BLaER1 (cell line): ENCODE data around the gene PRODH2.

Experiments used
- H3K27ac ChIP-seq: shearing (Covaris generic); formaldehyde crosslinking; 2 replicates; pipeline ENCODE4 v1.8.1; 2022
- H3K27me3 ChIP-seq: shearing (Covaris generic); formaldehyde crosslinking; 2 replicates; pipeline ENCODE4 v1.8.1; 2022
- H3K36me3 ChIP-seq: shearing (Covaris generic); formaldehyde crosslinking; 2 replicates; pipeline ENCODE4 v1.8.1; 2022
- H3K4me1 ChIP-seq: shearing (Covaris generic); formaldehyde crosslinking; 2 replicates; pipeline ENCODE4 v1.8.1; 2022
- H3K4me2 ChIP-seq: shearing (Covaris generic); formaldehyde crosslinking; 2 replicates; pipeline ENCODE4 v1.8.1; 2022
- H3K4me3 ChIP-seq: shearing (Covaris generic); formaldehyde crosslinking; 2 replicates; pipeline ENCODE4 v1.8.1; 2022
- H3K9ac ChIP-seq: shearing (Covaris generic); formaldehyde crosslinking; 2 replicates; pipeline ENCODE4 v1.8.1; 2022
- H3K9me3 ChIP-seq: shearing (Covaris generic); formaldehyde crosslinking; 2 replicates; pipeline ENCODE4 v1.8.1; 2022
- H4K20me1 ChIP-seq: shearing (Covaris generic); formaldehyde crosslinking; 2 replicates; pipeline ENCODE4 v1.8.1; 2022
- Cebpa-rat ChIP-seq: shearing (Covaris generic); IDR thresholded peaks from 2 replicates; pipeline ENCODE4 v1.8.1; 2022

PRODH2 gene

DNA sequence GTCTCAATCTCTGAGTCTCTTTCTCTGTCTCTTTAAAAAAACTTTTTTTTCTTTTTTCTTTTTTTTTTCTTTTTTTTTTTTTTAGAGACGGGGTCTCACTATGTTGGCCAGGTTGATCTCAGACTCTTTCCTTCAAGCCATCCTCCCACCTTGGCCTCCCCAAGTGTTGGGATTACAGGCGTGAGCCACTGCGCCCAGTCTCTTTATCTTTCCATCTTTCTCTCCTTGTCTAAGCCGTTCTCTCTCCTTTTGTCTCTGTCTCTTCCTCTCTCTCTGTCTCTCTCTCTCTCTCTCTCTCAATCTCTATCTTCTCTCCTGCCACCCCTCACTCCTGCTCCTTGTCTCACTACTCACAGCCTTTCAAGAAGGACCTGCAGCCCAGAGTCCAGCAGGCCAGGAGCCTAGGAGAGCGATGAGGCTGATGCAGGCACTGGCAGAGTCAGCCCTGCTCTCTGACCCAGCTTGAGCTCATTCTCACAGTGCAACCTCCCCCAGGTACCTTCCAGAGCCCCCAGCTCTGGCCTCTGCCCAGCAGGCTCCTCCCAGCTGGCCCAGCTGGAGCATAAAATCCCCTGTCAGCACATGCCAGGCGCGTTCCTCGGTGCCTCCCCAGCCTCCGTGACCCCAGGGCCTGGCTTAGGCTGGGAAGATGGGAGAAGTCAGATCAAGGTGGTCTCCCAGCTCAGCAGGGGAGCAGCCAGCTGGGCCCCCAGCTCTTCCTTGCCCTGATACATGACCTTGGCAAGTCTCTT, 39.6 kb upstream of the PRODH2 start, which contains the start of gene NPHS1:
NPHS1 (minus strand) TSS at position 476 of the 752 bp plus-strand sequence. CDS start 667 bp downstream, outside the sequence.
- Histone ChIP-seq H3K27ac (no peak within 1 kb of the TSS), H3K4me3 (no peak within 1 kb of the TSS), H3K4me1 (peaks cover 10% of the 10 kb centered on the region), H4K20me1 (peaks cover 12% of the 10 kb centered on the region; the same call in 1 of the 2 replicates), H3K27me3 (peaks cover 82% of the 10 kb centered on the region), H3K36me3 (no peaks in the 10 kb centered on the region), H3K9ac (no peak within 1 kb of the TSS), H3K9me3 (no peaks in the 10 kb centered on the region), H3K4me2 (no peak within 1 kb of the TSS)
- no peak for TF ChIP-seq Cebpa-rat

DNA sequence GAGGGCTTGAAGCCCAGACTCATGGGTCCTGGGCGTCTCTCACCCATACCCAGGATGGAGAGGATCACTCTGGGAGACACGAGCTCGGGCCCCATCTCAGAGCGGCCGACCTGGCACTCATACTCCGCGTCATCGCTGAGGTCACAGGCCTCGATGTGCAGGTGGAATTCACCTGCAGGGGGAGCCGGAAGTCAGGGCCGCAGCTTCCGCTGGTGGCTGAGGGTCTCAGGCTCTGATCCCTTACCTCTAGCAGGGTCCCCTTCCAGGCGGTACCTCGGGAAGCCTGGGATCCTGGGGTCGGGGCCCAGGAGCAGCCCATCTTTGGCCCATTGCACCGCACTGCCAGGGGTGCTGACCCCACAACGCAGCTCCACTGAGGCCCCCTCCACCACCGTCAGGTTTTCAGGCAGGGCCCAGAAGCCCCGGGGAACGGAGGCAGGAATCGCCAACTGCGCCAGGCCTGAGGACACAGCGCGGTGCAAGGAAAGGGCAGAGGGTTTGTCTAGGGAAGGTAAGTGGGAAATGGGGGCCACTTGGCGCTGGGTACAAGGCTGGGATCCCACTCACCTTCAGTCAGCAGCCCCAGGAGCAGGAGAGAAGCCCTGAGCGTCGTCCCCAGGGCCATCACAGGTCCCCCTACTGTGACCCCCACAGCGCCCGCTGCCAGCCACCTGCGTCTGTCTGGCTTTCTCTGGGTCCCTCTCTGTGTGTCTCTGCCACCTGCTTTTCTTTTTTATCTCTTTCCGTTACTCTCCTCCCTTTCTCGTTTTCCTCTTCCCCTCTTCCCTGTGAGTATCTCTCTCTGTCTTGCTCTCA, 38.8 kb upstream of the PRODH2 start:
- Histone ChIP-seq H3K4me2 (no peak overlapping the region), H3K27ac (no peak overlapping the region), H3K27me3 (peaks cover 81% of the 10 kb centered on the region), H3K4me3 (no peak overlapping the region), H3K9me3 (no peaks in the 10 kb centered on the region), H4K20me1 (peaks cover 12% of the 10 kb centered on the region; the same call in 1 of the 2 replicates), H3K9ac (no peak overlapping the region), H3K4me1 (peaks cover 7% of the 10 kb centered on the region), H3K36me3 (no peaks in the 10 kb centered on the region)
- no peak for TF ChIP-seq Cebpa-rat

DNA sequence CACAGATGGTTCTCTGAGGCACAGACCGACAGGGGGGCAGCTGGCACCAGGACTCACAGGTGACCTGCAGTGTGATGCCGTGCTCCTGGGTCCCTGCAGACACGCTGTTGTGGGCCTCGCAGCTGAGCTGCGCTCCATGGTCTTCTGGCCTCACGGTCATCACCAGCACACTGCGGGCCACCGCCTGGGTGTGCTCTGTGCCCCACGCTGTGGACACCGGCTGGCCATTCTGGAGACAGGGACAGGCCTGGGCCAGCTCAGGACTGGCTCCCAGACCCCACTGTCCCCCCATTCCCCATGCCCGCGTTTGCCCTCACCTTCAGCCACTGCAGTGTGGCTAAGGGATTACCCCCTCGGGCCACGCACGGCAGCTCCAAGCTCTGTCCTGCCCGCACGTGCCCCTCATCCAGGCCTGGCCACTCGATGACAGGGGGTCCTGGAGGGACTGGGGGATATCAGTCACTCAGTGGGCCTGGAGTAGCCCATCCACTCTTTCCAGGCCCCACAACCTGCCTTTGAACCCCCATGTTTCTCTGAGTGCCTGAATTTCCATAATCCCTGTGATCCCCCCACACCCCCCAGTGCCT, 36.4 kb upstream of the PRODH2 start:
- Histone ChIP-seq H3K27ac (no peak overlapping the region), H4K20me1 (peaks cover 7% of the 10 kb centered on the region; the same call in 1 of the 2 replicates), H3K4me2 (no peak overlapping the region), H3K36me3 (no peaks in the 10 kb centered on the region), H3K27me3 (peaks cover 81% of the 10 kb centered on the region), H3K9me3 (peaks cover 9% of the 10 kb centered on the region), H3K9ac (no peak overlapping the region), H3K4me1 (no peaks in the 10 kb centered on the region), H3K4me3 (no peak overlapping the region)
- no peak for TF ChIP-seq Cebpa-rat

DNA sequence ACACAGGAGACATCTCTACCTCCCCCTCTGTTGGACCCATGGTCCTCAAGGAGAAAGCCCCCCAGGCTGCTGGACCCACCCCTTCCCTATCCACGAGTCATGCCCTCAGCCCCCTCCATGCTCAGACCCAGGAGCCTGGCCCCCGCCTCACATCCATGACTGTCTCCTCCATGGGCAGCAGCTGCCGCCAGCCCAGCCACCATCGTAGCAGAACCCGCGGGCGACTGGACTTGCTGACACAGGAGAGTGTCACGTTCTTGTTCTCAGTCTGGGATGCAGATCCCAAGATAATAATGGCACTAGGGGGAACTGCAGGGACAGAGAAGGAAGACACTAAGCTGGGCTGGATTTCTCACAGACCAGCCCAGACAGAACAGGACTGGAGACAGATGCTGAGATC, 35.8 kb upstream of the PRODH2 start:
- no peak overlapping the region for H3K9ac ChIP-seq
- H3K4me1 ChIP-seq, result no peaks in the 10 kb centered on the region
- H4K20me1 ChIP-seq, result peaks cover 7% of the 10 kb centered on the region; the same call in 1 of the 2 replicates
- H3K27ac ChIP-seq, result no peak overlapping the region
- H3K36me3 ChIP-seq, result no peaks in the 10 kb centered on the region
- no peak overlapping the region for H3K4me3 ChIP-seq
- H3K27me3 ChIP-seq, result peaks cover 81% of the 10 kb centered on the region
- H3K4me2 ChIP-seq, result no peak overlapping the region
- H3K9me3 ChIP-seq, result peaks cover 14% of the 10 kb centered on the region
- no peak for TF ChIP-seq Cebpa-rat

DNA sequence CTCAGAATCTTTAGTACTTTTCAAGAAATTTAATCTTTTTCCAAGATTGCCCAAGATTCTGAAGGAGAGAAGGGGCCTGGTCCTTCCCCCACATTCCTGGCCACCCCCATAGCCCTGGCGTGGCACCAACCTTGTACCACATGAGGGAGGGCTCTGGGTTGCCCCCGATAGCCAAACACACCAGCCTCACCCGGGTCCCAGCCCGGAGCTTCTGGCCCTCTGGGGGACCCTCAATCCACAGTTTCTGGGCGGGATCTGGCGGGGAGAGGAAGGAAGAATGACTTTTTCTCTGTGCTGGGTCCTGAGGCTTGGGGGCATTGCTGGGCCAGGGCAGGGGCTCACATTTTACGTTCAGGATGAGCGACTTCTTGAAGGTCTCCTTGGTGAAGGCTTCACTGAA, 35.3 kb upstream of the PRODH2 start:
- H3K4me3 ChIP-seq, result no peak overlapping the region
- H3K27me3 ChIP-seq, result peaks cover 81% of the 10 kb centered on the region
- H3K9ac ChIP-seq, result no peak overlapping the region
- H3K27ac ChIP-seq, result no peak overlapping the region
- H3K36me3 ChIP-seq, result no peaks in the 10 kb centered on the region
- no peak overlapping the region for H3K4me2 ChIP-seq
- H3K9me3 ChIP-seq, result peaks cover 14% of the 10 kb centered on the region
- H3K4me1 ChIP-seq, result no peaks in the 10 kb centered on the region
- H4K20me1 ChIP-seq, result peaks cover 7% of the 10 kb centered on the region; the same call in 1 of the 2 replicates
- TF ChIP-seq Cebpa-rat, result no peak

DNA sequence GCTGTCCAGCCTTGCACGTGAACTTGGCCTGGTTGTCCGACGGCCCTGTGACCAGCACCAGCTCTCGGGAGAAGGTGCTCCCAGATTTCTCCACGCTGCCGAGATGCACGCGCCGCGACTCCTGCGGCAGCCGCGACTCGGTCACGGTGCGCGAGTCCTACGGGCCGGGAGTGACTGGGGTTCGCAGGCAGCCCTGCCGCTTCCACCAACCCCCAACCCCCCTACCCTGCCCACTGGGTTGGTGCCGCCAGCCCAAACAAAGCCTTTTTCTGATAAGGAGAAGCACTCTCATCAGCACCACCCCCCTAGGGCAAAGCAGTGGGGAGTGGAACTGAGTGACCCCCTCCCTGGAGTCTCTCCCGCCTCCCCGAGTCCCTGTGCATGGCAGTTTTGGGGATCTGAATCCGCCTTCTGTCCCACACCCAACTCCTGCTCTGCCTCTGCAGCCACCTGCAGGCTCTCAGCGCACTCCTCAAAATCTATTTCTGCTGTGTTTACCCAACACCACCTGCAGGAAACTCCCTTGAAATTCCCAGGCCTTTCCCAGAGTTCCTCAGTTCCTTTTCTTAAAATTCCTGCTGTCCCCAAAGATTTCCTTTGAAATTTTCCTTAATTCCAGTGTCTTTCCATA, 33.5 kb upstream of the PRODH2 start:
- Histone ChIP-seq H3K4me3 (no peak overlapping the region), H3K9ac (no peak overlapping the region), H3K4me2 (no peak overlapping the region), H3K27me3 (peaks cover 81% of the 10 kb centered on the region), H3K9me3 (peaks cover 17% of the 10 kb centered on the region), H4K20me1 (no peaks in the 10 kb centered on the region; the same call in 1 of the 2 replicates), H3K4me1 (no peaks in the 10 kb centered on the region), H3K27ac (no peak overlapping the region), H3K36me3 (no peaks in the 10 kb centered on the region)
- no peak for TF ChIP-seq Cebpa-rat

DNA sequence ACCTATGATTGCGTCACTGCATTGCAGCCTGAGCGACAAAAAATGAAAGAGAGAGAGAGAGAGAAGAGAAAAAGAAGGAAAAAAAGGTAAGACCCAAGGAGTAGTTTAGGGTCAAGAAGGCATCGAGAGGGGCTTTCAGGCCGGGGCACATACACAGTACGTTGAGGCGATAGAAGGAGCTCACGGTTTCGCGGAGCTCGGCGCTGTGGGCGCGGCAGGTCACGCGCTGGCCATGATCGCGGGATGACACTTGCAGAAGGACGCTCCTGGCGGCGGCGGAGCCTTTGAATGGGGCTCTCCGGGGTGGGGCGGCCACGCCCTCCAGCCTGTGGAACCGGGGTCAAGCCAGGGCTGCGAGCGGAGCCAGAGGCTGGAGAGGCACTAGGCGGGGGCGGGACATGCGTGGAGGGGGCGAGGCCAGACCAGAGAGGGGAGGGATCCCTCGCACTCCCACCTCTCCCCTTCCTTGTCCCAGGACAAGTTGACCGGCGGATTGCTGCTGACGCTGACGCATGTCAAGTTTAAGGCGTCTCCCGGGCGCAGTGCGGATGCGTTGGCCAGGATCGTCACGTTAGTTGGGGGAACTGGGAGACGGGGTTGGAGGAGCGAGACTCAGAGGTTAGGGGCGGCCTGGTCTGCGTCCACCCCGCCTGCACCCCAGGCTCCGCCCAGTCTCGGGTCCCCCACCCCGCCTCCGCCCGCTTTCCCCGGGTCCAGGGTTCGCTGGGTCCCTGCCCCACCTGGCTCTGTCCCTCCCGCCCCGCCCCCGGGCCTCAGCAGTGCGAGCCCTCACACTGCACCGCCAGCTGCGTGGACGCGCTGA, 32.8 kb upstream of the PRODH2 start:
- Histone ChIP-seq H3K4me2 (no peak overlapping the region), H3K9ac (no peak overlapping the region), H3K4me1 (no peaks in the 10 kb centered on the region), H4K20me1 (no peaks in the 10 kb centered on the region; the same call in 1 of the 2 replicates), H3K9me3 (peaks cover 17% of the 10 kb centered on the region), H3K4me3 (no peak overlapping the region), H3K27me3 (peaks cover 76% of the 10 kb centered on the region), H3K27ac (no peak overlapping the region), H3K36me3 (no peaks in the 10 kb centered on the region)
- 0 out of 2 replicates have a peak, but pooled peaks have one; percentile 65 for TF ChIP-seq Cebpa-rat

DNA sequence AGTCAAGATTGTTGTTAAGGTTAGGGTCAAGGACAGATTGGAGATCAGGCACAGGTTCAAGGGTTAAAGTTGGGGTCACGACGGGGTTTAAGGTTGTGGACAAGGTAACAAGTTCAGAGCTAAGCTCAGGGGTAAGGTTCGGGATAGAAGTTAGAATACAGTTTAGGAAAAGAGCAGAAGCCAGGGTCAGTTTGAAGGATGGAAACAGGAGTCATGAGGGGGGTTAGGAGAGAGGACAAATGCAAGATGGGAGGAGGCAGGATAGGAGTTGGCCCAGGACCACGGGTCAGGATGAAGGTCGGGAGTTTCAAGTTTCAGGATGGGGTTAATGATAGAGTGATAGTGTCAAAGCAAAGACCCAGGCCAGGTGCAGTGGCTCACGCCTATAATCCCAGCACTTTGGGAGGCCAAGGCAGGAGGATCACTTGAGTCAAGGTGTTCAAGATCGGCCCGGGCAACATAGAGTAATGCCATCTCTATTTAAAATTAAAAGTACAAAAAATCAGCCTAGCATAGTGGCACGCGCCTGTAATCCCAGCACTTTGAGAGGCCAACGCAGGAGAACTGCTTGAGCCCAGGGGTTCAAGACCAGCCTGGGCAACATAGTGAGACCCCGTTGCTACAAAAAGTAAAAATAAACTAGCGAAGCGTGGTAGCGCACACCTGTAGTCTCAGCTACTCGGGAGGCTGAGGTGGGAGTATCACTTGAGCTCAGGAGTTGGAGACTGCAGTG, 32.0 kb upstream of the PRODH2 start:
- Histone ChIP-seq H3K4me3 (no peak overlapping the region), H4K20me1 (no peaks in the 10 kb centered on the region; the same call in 1 of the 2 replicates), H3K4me2 (no peak overlapping the region), H3K9ac (no peak overlapping the region), H3K36me3 (no peaks in the 10 kb centered on the region), H3K27ac (no peak overlapping the region), H3K9me3 (peaks cover 17% of the 10 kb centered on the region), H3K4me1 (no peaks in the 10 kb centered on the region), H3K27me3 (peaks cover 76% of the 10 kb centered on the region)
- no peak; the same call in 1 of the 2 replicates for TF ChIP-seq Cebpa-rat
